ENCODE results near the gene NSMCE4A. TPM values are rescaled to one million over a fixed set of nuclear protein-coding genes. Genes with fewer than 3 reads are reported as not detected.
A peak's percentile ranks its signal among the peaks of the same experiment; 100 is the strongest.

The NSMCE4A gene
- total RNA-seq, 4 donors from 2014 or later: 71.1 to 152 (median 92.7) TPM

- TF ChIP-seq POLR2AphosphoS5 (IDR thresholded peaks at IDR 0.05): no peak
- no peak for TF ChIP-seq CTCF (IDR thresholded peaks at IDR 0.05)
- no peak for TF ChIP-seq POLR2A (IDR thresholded peaks at IDR 0.05)
- TF ChIP-seq EP300 (IDR thresholded peaks at IDR 0.05; ENCODE audit: low read depth): no peak
- Histone ChIP-seq H3K27me3 (no peaks in the 10 kb centered on the region), H3K9me3 (no peaks in the 10 kb centered on the region), H3K4me1 (peaks cover 0 to 21% (median 16%) of the 10 kb centered on the region in 4 donors), H3K36me3 (no peaks in the 10 kb centered on the region), H3K27ac (peak overlapping the region; percentile 84 to 92 (median 86)), H3K4me3 (no peak overlapping the region)
- intact Hi-C loops (cut with DNase I; ENCODE audit: low total_unique reads): no loop called here
- in situ Hi-C loops (cut with MboI; ENCODE audit: low pct_ligation_motif_present in 1 of 4, low pct_unique_long_range_greater_than_20kb in 1 of 4, low sequenced_read_pairs in 3 of 4): no loop called here
- 38% methylated on average over 9 of the region's 9 CpGs; no CpG with 5 or more reads in 1 of the 2 donors for WGBS, 2 donors (ENCODE audit: low coverage in 1 of 2)
- no peak for DNase-seq
Measured at GRCh38 chr10:122021379-122021778, 46.4 kb upstream of the NSMCE4A start.

GRCh38 chr10:122020226-122020625 lies 45.2 kb upstream of the NSMCE4A start:
- no peaks in the 10 kb centered on the region for H3K9me3 ChIP-seq
- peaks cover 0 to 27% (median 20%) of the 10 kb centered on the region in 4 donors for H3K4me1 ChIP-seq
- H3K4me3 ChIP-seq: peak overlapping the region in 2 of 4 donors; percentile 32 to 43
- peak overlapping the region; percentile 84 to 92 (median 86) for H3K27ac ChIP-seq
- DNase-seq: no peak
- no peaks in the 10 kb centered on the region for H3K36me3 ChIP-seq
- 59 to 78% methylated on average over 2 to 6 of the region's 6 CpGs for WGBS, 2 donors (ENCODE audit: low coverage in 1 of 2)
- H3K27me3 ChIP-seq: no peaks in the 10 kb centered on the region
- intact Hi-C loops (cut with DNase I; ENCODE audit: low total_unique reads) (no loop called here), in situ Hi-C loops (cut with MboI; ENCODE audit: low pct_ligation_motif_present in 1 of 4, low pct_unique_long_range_greater_than_20kb in 1 of 4, low sequenced_read_pairs in 3 of 4) (no loop called here)
- no peak for TF ChIP-seq EP300 (IDR thresholded peaks at IDR 0.05; ENCODE audit: low read depth)
- no peak for TF ChIP-seq POLR2A (IDR thresholded peaks at IDR 0.05)
- TF ChIP-seq CTCF (IDR thresholded peaks at IDR 0.05): no peak
- no peak for TF ChIP-seq POLR2AphosphoS5 (IDR thresholded peaks at IDR 0.05)

- peak; percentile 89 for DNase-seq
- H3K36me3 ChIP-seq: no peaks in the 10 kb centered on the region
- H3K9me3 ChIP-seq: no peaks in the 10 kb centered on the region
- no peaks in the 10 kb centered on the region for H3K27me3 ChIP-seq
- peaks cover 0 to 32% (median 26%) of the 10 kb centered on the region in 4 donors for H3K4me1 ChIP-seq
- H3K4me3 ChIP-seq: peak overlapping the region in 3 of 4 donors; percentile 17 to 43 (median 32)
- TF ChIP-seq CTCF (IDR thresholded peaks at IDR 0.05) (no peak), EP300 (IDR thresholded peaks at IDR 0.05; ENCODE audit: low read depth) (no peak), POLR2AphosphoS5 (IDR thresholded peaks at IDR 0.05) (peak; percentile 44 to 94 (median 88)), POLR2A (IDR thresholded peaks at IDR 0.05) (peak; percentile 91)
- peak overlapping the region; percentile 84 to 92 (median 86) for H3K27ac ChIP-seq
- in situ Hi-C loops (cut with MboI; ENCODE audit: low pct_ligation_motif_present in 1 of 4, low pct_unique_long_range_greater_than_20kb in 1 of 4, low sequenced_read_pairs in 3 of 4): no loop called here
- intact Hi-C loops (cut with DNase I; ENCODE audit: low total_unique reads): no loop called here
- WGBS, 2 donors (ENCODE audit: low coverage in 1 of 2): 45% methylated on average over 24 of the region's 24 CpGs; no CpG with 5 or more reads in 1 of the 2 donors
Measured at GRCh38 chr10:122019414-122019975, 44.5 kb upstream of the NSMCE4A start.

- Histone ChIP-seq H3K9me3 (no peaks in the 10 kb centered on the region), H3K36me3 (no peaks in the 10 kb centered on the region), H3K27me3 (no peaks in the 10 kb centered on the region), H3K4me1 (peaks cover 0 to 35% (median 28%) of the 10 kb centered on the region in 4 donors), H3K27ac (peak overlapping the region; percentile 84 to 92 (median 86)), H3K4me3 (peak overlapping the region in 3 of 4 donors; percentile 17 to 43 (median 32))
- WGBS, 2 donors (ENCODE audit: low coverage in 1 of 2): 23 to 42% methylated on average over 4 to 16 of the region's 16 CpGs
- TF ChIP-seq POLR2AphosphoS5 (IDR thresholded peaks at IDR 0.05) (peak in 2 of 3 donors; percentile 50 to 59), CTCF (IDR thresholded peaks at IDR 0.05) (no peak)
- intact Hi-C loops (cut with DNase I; ENCODE audit: low total_unique reads): no loop called here
- in situ Hi-C loops (cut with MboI; ENCODE audit: low pct_ligation_motif_present in 1 of 4, low pct_unique_long_range_greater_than_20kb in 1 of 4, low sequenced_read_pairs in 3 of 4): no loop called here
- DNase-seq: peak; percentile 74
Measured at GRCh38 chr10:122018951-122019413, 44.0 kb upstream of the NSMCE4A start.
